HG03521 (cell line): ENCODE measurements around the gene ARHGAP27.

ENCODE experiments used
- ATAC-seq: cut with Tn5 transposase; IDR thresholded peaks from one replicate; pipeline ENCODE4 v1.9.1; 2021; ENCODE audit warnings: mild to moderate bottlenecking, moderate library complexity; ENCODE audit not compliant: unreplicated experiment

The ARHGAP27 gene

GRCh38 chr17:45388604-45389325, 43.9 kb downstream of the ARHGAP27 start:
- ATAC-seq = no peak

GRCh38 chr17:45387739-45388138, 44.9 kb downstream of the ARHGAP27 start:
- ATAC-seq = no peak

GRCh38 chr17:45386178-45386577, 46.5 kb downstream of the ARHGAP27 start:
- ATAC-seq = no peak

- no peak for ATAC-seq
These were observed 47.2 kb downstream of the ARHGAP27 start for GRCh38 chr17:45385331-45385997.

- ATAC-seq = no peak
These were observed 47.8 kb downstream of the ARHGAP27 start for GRCh38 chr17:45384789-45385262.

- no peak for ATAC-seq
These were observed 48.5 kb downstream of the ARHGAP27 start for GRCh38 chr17:45384047-45384788.

- no peak for ATAC-seq
These were observed 49.7 kb downstream of the ARHGAP27 start for GRCh38 chr17:45383003-45383402.

GRCh38 chr17:45382226-45382625, 50.4 kb downstream of the ARHGAP27 start:
- no peak for ATAC-seq

GRCh38 chr17:45380991-45381390, 51.7 kb downstream of the ARHGAP27 start:
- no peak for ATAC-seq

GRCh38 chr17:45380046-45380765, 52.5 kb downstream of the ARHGAP27 start:
- ATAC-seq = no peak

GRCh38 chr17:45377401-45377800, 55.3 kb downstream of the ARHGAP27 start:
- ATAC-seq = no peak

- ATAC-seq = no peak
These were observed 56.3 kb downstream of the ARHGAP27 start for GRCh38 chr17:45376171-45377005.

GRCh38 chr17:45374501-45374900, 58.2 kb downstream of the ARHGAP27 start:
- ATAC-seq = no peak

GRCh38 chr17:45372325-45372869, 60.3 kb downstream of the ARHGAP27 start:
- ATAC-seq = no peak

GRCh38 chr17:45371414-45372324, 61.0 kb downstream of the ARHGAP27 start:
- ATAC-seq = no peak

GRCh38 chr17:45370949-45371413, 61.7 kb downstream of the ARHGAP27 start:
- no peak for ATAC-seq

- ATAC-seq = no peak
These were observed 63.2 kb downstream of the ARHGAP27 start for GRCh38 chr17:45369421-45369820.

- ATAC-seq = no peak
These were observed 64.0 kb downstream of the ARHGAP27 start for GRCh38 chr17:45368651-45369050.

GRCh38 chr17:45367216-45367615, 65.5 kb downstream of the ARHGAP27 start:
- ATAC-seq = no peak
